GM15510 (cell line): ENCODE measurements around the gene ST3GAL2.
A peak's percentile ranks its signal among the peaks of the same experiment; 100 is the strongest.

ENCODE experiments used
- POLR2A ChIP-seq: IDR thresholded peaks from 3 replicates; pipeline ENCODE4 v1.6.1; 2011; ENCODE audit warnings: borderline replicate concordance; ENCODE audit not compliant: insufficient read length; ENCODE audit errors: extremely low read depth

Gene ST3GAL2

DNA sequence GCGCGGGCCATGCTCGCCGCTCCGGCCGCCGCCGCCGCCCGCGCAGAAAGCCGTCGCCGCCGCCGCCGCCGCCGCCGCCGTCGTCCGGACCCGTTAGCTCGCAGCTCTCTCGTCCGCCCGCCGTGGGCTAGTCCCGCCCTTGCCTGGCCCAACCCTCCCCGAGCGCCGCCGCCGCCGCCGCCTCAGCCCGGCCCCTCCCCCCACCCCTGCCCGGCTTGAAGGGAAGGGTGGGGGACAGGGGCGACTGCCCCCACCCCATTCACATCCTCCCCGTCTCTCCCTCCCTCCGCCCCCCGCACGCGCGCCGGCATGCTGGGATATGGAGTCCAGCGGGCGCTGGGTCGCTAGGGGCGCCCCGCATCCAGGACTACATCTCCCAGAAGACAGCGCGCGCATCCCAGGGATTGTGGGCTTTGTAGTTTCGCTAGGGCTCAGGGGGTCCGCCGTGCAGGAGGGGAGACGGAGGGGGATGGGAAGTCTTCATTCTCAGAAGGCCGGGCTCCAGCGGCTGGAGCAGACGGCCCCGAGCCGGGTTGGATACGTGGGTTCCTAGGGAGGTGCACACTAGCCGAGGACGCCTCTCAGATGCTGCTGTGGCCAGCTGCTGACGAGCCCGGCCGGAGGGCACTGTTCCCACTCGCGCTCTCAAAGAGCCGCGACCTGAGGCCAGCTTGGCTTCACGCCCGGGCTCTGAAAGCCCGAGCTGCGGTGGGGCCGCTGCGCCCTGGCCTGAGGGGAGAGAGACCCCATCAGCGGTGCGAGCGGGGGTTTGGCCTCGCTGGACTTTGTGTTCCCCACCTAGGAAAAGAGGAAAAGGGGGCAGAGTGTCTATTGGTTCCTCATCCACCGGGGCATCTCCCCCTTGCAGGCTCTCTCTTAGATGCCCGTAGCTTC, at the start of gene ST3GAL2:
Gene ST3GAL2, minus strand, starts transcription at position 132 of the 894 bp plus-strand sequence. CDS start 40,570 bp downstream, outside the sequence.
- TF ChIP-seq POLR2A: peak; percentile 22

GRCh38 chr16:70484867-70485266, 46.0 kb upstream of the ST3GAL2 start:
- no peak for TF ChIP-seq POLR2A

DNA sequence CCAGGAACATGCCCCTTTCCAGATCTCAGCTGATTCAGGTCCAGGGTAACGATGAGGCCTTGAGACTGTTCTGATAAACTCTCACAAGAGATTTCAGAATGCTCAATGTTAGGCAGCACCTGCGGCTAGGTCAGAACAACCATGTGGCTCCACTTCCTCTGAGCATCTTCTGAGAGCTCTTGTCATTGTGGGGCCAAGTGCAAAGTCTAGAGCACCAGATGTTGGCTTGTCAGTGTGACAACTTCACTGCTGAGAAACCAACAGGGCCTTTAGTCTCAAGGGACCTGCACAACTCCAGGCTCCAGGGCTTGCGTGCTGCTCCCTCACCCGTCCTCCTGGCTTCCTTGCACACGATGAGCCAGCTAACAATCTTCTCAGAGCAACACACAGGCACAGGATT, 44.5 kb upstream of the ST3GAL2 start:
- TF ChIP-seq POLR2A: no peak

GRCh38 chr16:70482624-70483023, 43.7 kb upstream of the ST3GAL2 start:
- no peak for TF ChIP-seq POLR2A

GRCh38 chr16:70481929-70482536, 43.1 kb upstream of the ST3GAL2 start:
- no peak for TF ChIP-seq POLR2A

DNA sequence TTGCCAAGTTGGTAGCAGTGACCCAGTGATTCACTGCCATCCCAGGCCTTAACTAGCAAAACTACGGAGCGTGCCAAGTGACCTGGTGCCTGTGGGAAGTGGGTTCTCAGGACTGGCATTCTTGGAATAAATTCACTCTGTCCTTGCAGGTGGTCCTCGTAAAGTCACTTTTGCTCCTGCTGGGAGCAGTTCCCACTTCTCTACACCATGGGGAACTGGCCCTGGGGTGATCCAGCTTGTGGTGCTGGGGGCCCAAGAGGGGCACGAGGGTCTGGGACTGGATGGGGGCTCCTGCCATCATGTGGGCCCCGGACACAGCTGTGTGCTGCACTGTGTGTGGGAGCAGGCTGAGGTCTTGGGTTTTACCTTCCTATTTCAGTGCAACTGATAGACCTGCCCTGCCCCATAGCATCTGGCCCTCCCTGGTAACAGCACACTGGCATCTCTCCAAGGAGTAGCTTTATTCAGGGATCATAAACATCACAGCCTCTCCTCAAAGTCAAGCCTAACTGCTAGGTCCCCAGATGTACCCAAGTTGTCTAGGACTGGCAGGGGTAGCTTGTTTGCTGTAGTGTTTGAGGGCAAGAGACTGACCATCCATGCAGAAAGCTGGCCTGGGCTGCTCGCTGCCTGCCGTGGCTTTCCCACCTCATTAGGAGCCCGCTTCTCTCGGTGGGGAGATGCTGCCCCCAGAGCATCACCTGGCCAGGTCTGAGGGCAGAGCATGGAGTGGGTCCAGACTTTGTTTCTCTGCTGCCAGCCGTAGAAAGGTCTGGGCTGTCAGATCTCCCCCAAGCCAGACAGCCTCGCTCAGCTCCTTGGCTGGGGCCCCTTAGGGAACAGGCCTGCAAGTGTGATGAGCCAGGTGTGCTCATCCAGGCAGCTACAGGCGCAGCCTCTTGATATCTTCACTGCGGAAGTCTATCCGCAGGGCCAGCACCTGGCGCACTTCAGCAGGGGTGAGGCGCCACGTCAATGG, 41.5 kb upstream of the ST3GAL2 start:
- no peak for TF ChIP-seq POLR2A

GRCh38 chr16:70478912-70479341, 40.0 kb upstream of the ST3GAL2 start:
- no peak for TF ChIP-seq POLR2A

- TF ChIP-seq POLR2A: no peak
Measured at GRCh38 chr16:70478169-70478568, 39.3 kb upstream of the ST3GAL2 start.

DNA sequence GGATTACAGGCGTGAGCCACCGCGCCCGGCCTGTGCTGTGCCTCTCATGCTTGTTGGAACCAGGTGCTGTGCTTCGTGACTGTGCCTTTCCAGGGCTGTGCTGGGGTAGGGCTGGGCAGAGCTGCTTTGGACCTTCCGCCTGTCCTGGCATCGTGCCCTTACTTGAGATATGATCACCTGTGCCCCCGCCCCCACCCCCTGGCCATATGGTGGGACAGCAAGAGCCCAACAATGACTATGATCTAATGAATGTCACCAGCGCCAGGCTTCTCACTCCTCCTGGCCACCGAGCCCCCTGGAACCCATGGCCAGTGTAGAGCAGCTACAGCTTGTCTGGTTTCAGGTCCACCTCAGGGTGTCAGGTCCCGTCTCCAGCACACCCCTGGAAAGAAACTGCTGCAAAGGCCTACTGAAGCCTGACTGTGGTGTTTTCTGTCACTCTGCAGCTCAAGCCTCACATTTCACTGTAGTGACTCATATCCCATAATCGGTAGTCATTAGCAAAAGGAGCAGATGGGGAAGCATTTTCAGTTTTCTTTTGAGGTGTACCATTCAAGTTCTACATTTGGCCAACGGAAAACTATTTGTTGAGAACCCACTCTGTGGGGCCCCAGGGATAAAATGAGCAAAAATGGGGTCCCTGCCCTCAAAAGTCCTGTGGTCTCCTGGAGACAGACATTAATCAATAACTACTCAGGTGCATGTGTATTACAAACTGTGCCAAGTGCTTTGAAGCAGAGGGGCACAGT, 37.5 kb upstream of the ST3GAL2 start:
- TF ChIP-seq POLR2A: peak; percentile 34

DNA sequence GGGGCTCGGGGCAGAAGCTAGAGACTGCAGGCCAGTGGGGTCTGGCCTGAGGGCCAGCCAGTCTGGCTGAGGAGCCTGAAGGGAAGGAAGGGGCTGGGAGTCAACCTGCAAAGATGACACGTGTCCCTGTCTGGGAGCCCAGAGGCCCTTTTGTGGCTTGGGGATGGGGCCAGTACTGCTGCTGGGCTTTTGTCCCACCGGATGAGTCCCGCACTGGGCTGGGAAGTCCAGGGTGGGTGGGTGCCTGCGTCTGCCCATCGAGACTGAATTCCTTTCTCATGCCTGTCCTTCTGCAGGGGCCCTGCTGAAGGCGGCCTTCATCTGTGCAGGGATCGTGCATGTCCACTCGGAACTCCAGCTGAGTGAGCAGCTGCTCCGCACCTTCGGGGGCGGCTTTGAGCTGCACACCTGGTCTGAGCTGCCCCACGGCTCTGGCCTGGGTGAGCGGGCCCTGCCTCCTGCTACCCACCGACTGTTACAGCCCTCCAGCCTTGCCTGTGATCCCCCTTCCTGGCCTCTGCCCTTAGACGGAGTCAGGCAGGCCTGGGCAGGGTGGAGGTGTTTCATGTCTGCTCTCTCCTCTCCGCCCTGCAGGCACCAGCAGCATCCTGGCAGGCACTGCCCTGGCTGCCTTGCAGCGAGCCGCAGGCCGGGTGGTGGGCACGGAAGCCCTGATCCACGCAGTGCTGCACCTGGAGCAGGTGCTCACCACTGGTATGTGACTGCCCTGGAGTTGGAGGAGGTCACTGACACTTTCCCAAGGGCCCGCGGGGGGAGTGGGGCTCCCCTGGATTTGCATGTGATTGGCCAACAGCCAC, 36.4 kb upstream of the ST3GAL2 start:
- TF ChIP-seq POLR2A: no peak

GRCh38 chr16:70474320-70475053, 35.6 kb upstream of the ST3GAL2 start:
- no peak for TF ChIP-seq POLR2A

GRCh38 chr16:70473446-70474319, 34.8 kb upstream of the ST3GAL2 start:
- no peak for TF ChIP-seq POLR2A
